ENCODE results near the gene PRX.
"Not testable (repeated sequence)": the region's sequence is repeated elsewhere in the genome, so short reads cannot be mapped to it uniquely, and the experiment has no call there.

PRX gene

GRCh38 chr19:40413291-40413845 lies at the start of gene PRX:
TSS of gene PRX (minus strand) at chr19:40413378. CDS start at chr19:40407932, 5,446 bp downstream.
- ATAC-seq: no peak

- no peak for ATAC-seq
Measured at GRCh38 chr19:40461669-40462221, 48.6 kb upstream of the PRX start.

GRCh38 chr19:40460185-40460584 lies 47.0 kb upstream of the PRX start:
- no peak for ATAC-seq

- no peak for ATAC-seq
Measured at GRCh38 chr19:40458597-40458974, 45.4 kb upstream of the PRX start.

- no peak for ATAC-seq
Measured at GRCh38 chr19:40457953-40458596, 44.9 kb upstream of the PRX start.

- ATAC-seq: no peak
Measured at GRCh38 chr19:40457048-40457447, 43.9 kb upstream of the PRX start.

GRCh38 chr19:40453943-40454342 lies 40.8 kb upstream of the PRX start:
- ATAC-seq: not testable (repeated sequence)

GRCh38 chr19:40453151-40453735 lies 40.1 kb upstream of the PRX start:
- ATAC-seq: no peak

- ATAC-seq: no peak
Measured at GRCh38 chr19:40452016-40452415, 38.8 kb upstream of the PRX start.

- ATAC-seq: no peak
Measured at GRCh38 chr19:40450664-40451063, 37.5 kb upstream of the PRX start.

- ATAC-seq: no peak
Measured at GRCh38 chr19:40449506-40449905, 36.3 kb upstream of the PRX start.

- no peak for ATAC-seq
Measured at GRCh38 chr19:40446263-40446784, 33.1 kb upstream of the PRX start.

- ATAC-seq: no peak
Measured at GRCh38 chr19:40445780-40446262, 32.6 kb upstream of the PRX start.

- no peak for ATAC-seq
Measured at GRCh38 chr19:40444825-40445312, 31.7 kb upstream of the PRX start.

GRCh38 chr19:40444000-40444824 lies 31.0 kb upstream of the PRX start, which contains the start of gene SERTAD3:
TSS of gene SERTAD3 (minus strand) at chr19:40444335. CDS start at chr19:40442080, 2,255 bp downstream.
- ATAC-seq: peak; percentile 71 to 72

- ATAC-seq: peak; percentile 84 to 86
Measured at GRCh38 chr19:40443131-40443999, 30.2 kb upstream of the PRX start.

- no peak for ATAC-seq
Measured at GRCh38 chr19:40442328-40443130, 29.4 kb upstream of the PRX start.

GRCh38 chr19:40441719-40442253 lies 28.6 kb upstream of the PRX start:
- no peak for ATAC-seq

GRCh38 chr19:40438284-40438683 lies 25.1 kb upstream of the PRX start:
- ATAC-seq: no peak

Measured in activated CD4-positive, CD25-positive, alpha-beta regulatory T cell treated with anti-CD3 and anti-CD28 coated beads, Interleukin-2, amount 50 U/mL, for 24 hours (primary cell).